ENCODE data around the gene CCDC88B. TPM values are rescaled to one million over a fixed set of nuclear protein-coding genes. Genes with fewer than 3 reads are reported as not detected.

Gene CCDC88B
- total RNA-seq, 1 experiment from 2014 or later: 17.1 TPM

DNA sequence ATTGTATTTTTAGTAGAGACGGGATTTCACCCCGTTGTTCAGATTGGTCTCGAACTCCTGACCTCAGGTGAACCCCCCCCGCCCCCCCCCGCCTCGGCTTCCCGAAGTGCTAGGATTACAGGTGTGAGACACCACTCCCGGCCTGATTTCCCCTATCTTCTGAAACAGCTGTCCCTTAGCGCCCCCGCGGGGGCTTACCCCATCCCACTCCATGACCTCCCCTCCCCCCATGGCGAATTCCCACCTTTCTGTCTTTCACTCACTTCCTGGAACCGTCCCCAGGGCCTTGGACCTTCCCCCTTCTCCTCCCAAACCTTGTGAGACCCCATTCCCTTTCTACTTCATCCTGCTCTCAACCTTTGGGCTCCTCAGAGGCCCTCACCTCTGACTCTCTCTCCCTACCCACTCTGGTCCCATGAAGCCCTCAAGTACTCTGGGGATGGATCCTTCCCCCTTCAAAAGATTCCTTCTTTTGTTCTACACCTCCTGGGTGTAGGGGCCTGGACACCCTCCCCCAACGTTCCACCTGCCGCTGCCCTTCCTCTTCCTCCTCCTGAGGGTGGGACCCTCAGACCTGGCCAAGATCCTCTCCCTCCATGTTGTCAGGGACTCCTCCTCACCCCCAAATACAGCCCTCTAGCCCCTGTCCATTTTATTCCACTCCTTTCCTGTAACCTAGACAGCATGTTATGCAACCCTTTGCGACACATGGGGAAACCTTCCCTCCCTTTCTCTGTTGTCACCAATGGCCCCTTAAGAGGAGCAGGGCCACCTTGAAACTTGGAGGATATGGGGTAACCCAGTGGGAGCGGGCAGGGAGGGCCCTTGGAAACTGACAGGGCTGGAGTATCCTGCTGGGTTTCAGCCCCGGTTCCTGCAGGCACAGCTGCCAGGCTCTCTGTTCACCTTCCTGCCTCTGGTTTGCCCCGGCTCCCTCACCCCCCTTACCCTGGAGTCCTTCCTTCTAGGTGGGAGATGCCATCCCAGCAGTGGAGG lies 20.9 kb upstream of the CCDC88B start:
- peak overlapping the region; percentile 74 to 77 for H3K4me3 ChIP-seq (ENCODE audit: low read depth in 2 of 2, low read length in 2 of 2)
- ATAC-seq (no peak), DNase-seq (ENCODE audit: low read depth, low spot score) (no peak)
- BruUV-seq (replicated peaks): TSS peak; percentile 68
- in situ Hi-C loops (cut with HindIII; ENCODE audit: low pct_unique_long_range_greater_than_20kb, low sequenced_read_pairs) (no loop called here), intact Hi-C loops (cut with micrococcal nuclease; ENCODE audit: unreplicated experiment) (loop anchor here (1.0 kb wide), 1 partner anchor 36 kb away; no protein-coding TSS in a partner anchor)
- TF ChIP-seq REST (IDR thresholded peaks at IDR 0.05; ENCODE audit: insufficient read depth in 1 of 2, low read depth in 2 of 2, low read length in 1 of 2) (no peak), TCF7L2 (IDR thresholded peaks at IDR 0.05; ENCODE audit: low read depth, low read length) (no peak), POLR2AphosphoS5 (IDR thresholded peaks at IDR 0.05; ENCODE audit: low read depth, low read length) (no peak), SIN3A (IDR thresholded peaks at IDR 0.05; ENCODE audit: borderline replicate concordance, insufficient read depth, low read depth, low read length) (no peak), CTCF (IDR thresholded peaks at IDR 0.05) (no peak)
- ChIA-PET POLR2A (interaction anchor here (0.6 to 2.0 kb wide), 4 partner anchors 13 to 85 kb away, joined by 3 to 12 read pairs (median 6); no protein-coding TSS in a partner anchor), CTCF (interaction anchor here (0.6 to 1.6 kb wide), 2 partner anchors 38 to 225 kb away, joined by 6 to 14 read pairs; no protein-coding TSS in a partner anchor)
- H3K4me1 ChIP-seq (ENCODE audit: control insufficient read depth, insufficient read depth, low read length): peaks cover 48% of the 10 kb centered on the region
- peak overlapping the region; percentile 100 for H3K27ac ChIP-seq (ENCODE audit: low read length)
- H3K9me3 ChIP-seq (ENCODE audit: control insufficient read depth, insufficient read depth, low read depth, low read length): no peaks in the 10 kb centered on the region
- peaks cover 2% of the 10 kb centered on the region; the same call in 1 of the 2 replicates for H3K36me3 ChIP-seq (ENCODE audit: control insufficient read depth, insufficient read depth, low read length)
- no peaks in the 10 kb centered on the region for H3K27me3 ChIP-seq (ENCODE audit: control insufficient read depth, insufficient read depth, low read length)

DNA sequence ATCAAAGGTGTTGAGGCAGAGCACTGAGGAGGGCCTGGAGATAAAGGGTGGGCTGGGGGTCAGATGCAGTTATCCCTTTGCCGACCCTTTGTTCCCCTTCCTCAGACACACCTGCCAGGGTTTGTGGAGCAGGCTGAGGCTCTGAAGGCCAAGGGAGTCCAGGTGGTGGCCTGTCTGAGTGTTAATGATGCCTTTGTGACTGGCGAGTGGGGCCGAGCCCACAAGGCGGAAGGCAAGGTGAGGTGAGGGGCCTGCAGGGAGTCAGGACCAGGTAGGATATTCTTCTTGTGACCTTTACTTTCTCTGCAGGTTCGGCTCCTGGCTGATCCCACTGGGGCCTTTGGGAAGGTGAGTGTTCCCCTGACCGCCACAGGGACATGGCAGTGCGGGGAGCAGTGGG lies 19.4 kb upstream of the CCDC88B start:
- POLR2A ChIA-PET: no interaction called here
- CTCF ChIA-PET: interaction anchor here (0.7 kb wide), 1 partner anchor 323 kb away, joined by 5 read pairs; no protein-coding TSS in a partner anchor
- no peaks in the 10 kb centered on the region for H3K27me3 ChIP-seq (ENCODE audit: control insufficient read depth, insufficient read depth, low read length)
- intact Hi-C loops (cut with micrococcal nuclease; ENCODE audit: unreplicated experiment): no loop called here
- H3K4me1 ChIP-seq (ENCODE audit: control insufficient read depth, insufficient read depth, low read length): peaks cover 44% of the 10 kb centered on the region
- peak overlapping the region; percentile 36; the same call in 1 of the 2 replicates for H3K27ac ChIP-seq (ENCODE audit: low read length)
- peaks cover 2% of the 10 kb centered on the region; the same call in 1 of the 2 replicates for H3K36me3 ChIP-seq (ENCODE audit: control insufficient read depth, insufficient read depth, low read length)
- ATAC-seq (no peak), DNase-seq (ENCODE audit: low read depth, low spot score) (no peak)
- no peak overlapping the region for H3K4me3 ChIP-seq (ENCODE audit: low read depth in 2 of 2, low read length in 2 of 2)
- TF ChIP-seq TCF7L2 (IDR thresholded peaks at IDR 0.05; ENCODE audit: low read depth, low read length) (no peak), REST (IDR thresholded peaks at IDR 0.05; ENCODE audit: insufficient read depth in 1 of 2, low read depth in 2 of 2, low read length in 1 of 2) (no peak), SIN3A (IDR thresholded peaks at IDR 0.05; ENCODE audit: borderline replicate concordance, insufficient read depth, low read depth, low read length) (no peak), CTCF (IDR thresholded peaks at IDR 0.05) (no peak), POLR2AphosphoS5 (IDR thresholded peaks at IDR 0.05; ENCODE audit: low read depth, low read length) (no peak)
- no TSS peak for BruUV-seq (replicated peaks)
- H3K9me3 ChIP-seq (ENCODE audit: control insufficient read depth, insufficient read depth, low read depth, low read length): no peaks in the 10 kb centered on the region
- in situ Hi-C loops (cut with HindIII; ENCODE audit: low pct_unique_long_range_greater_than_20kb, low sequenced_read_pairs): no loop called here

Measured in Panc1 (cell line).